ENCODE data around the gene CSMD2. TPM values are rescaled to one million over a fixed set of nuclear protein-coding genes. Genes with fewer than 3 reads are reported as not detected.

CSMD2 gene
- total RNA-seq, 1 donor from 2014 or later: 0.55 TPM

DNA sequence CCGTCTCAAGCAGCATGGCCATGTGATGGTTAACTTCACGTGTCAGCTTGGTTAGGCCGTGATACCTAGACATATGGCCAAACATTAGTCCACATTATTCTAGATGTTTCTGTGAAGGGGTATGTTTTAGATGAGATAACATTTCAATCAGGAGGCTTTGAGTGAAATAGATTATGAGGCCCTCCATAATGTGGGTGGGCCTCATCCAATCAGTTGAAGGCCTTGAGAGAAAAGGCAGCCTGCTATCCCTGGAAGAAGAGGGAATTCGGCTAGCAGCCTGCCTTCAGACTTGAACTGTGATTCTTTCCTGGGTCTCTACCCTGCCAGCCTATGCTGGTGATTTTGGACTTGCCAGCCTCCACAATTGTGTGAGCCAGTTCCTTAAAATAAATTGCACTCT, 602.5 kb downstream of the CSMD2 start:
- no peak for DNase-seq (ENCODE audit: low spot score)
- Mint-ChIP-seq H3K9me3 (ENCODE audit: low read depth) (peaks cover 6% of the 10 kb centered on the region), H3K27ac (ENCODE audit: unreplicated experiment) (no peak overlapping the region), H3K27me3 (ENCODE audit: low read depth) (peaks cover 16% of the 10 kb centered on the region), H3K4me3 (ENCODE audit: unreplicated experiment) (no peak overlapping the region), H3K4me1 (ENCODE audit: low read depth) (no peaks in the 10 kb centered on the region), H3K36me3 (ENCODE audit: low read depth) (no peaks in the 10 kb centered on the region)
- TF ChIP-seq, protein P1, sequence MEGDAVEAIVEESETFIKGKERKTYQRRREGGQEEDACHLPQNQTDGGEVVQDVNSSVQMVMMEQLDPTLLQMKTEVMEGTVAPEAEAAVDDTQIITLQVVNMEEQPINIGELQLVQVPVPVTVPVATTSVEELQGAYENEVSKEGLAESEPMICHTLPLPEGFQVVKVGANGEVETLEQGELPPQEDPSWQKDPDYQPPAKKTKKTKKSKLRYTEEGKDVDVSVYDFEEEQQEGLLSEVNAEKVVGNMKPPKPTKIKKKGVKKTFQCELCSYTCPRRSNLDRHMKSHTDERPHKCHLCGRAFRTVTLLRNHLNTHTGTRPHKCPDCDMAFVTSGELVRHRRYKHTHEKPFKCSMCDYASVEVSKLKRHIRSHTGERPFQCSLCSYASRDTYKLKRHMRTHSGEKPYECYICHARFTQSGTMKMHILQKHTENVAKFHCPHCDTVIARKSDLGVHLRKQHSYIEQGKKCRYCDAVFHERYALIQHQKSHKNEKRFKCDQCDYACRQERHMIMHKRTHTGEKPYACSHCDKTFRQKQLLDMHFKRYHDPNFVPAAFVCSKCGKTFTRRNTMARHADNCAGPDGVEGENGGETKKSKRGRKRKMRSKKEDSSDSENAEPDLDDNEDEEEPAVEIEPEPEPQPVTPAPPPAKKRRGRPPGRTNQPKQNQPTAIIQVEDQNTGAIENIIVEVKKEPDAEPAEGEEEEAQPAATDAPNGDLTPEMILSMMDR (IDR thresholded peaks at IDR 0.05): no peak

DNA sequence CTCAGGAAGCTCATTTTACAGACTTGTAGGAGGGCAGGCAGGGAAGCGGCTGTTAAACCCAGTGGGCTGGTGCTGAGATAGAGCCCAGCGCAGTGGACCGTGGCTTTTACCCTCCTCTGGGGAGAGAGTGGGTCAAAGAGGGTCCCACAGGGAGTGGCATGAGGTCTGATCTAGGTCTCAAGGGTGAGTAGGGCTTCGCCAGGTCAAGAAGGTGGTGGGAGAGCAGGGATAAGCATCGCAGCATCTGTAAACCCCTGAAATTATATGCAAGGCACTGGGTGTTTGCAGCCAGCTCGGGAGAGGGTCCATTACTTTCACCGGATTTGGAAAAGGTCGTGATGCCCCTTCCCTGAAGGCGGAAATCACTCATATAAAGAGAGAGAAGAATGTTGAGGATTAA, 603.5 kb downstream of the CSMD2 start:
- Mint-ChIP-seq H3K4me3 (ENCODE audit: unreplicated experiment) (no peak overlapping the region), H3K27ac (ENCODE audit: unreplicated experiment) (peak overlapping the region; percentile 6), H3K36me3 (ENCODE audit: low read depth) (no peaks in the 10 kb centered on the region), H3K27me3 (ENCODE audit: low read depth) (peaks cover 18% of the 10 kb centered on the region), H3K9me3 (ENCODE audit: low read depth) (peaks cover 6% of the 10 kb centered on the region), H3K4me1 (ENCODE audit: low read depth) (no peaks in the 10 kb centered on the region)
- DNase-seq (ENCODE audit: low spot score): no peak
- TF ChIP-seq, protein P1 (IDR thresholded peaks at IDR 0.05): no peak

DNA sequence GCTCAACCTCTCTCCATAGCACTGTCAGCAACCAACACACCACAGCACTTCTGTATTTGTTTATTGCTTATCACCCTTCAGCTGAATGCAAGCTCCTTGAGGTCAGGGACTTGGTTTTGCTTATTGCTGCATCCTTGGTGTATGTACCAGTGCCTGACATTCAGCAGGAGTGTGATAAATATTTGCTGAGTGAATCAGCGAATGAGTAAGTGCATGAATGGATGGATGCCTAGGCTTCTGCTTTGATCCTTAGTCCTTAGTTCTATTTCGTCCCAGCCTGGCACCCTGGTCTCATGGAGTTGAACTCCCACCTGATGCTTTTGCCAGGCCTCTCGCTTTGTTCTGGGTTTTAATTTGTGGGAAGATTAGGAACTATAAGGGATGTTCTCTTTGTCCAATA, 604.4 kb downstream of the CSMD2 start:
- Mint-ChIP-seq H3K9me3 (ENCODE audit: low read depth) (peaks cover 4% of the 10 kb centered on the region), H3K36me3 (ENCODE audit: low read depth) (no peaks in the 10 kb centered on the region), H3K27ac (ENCODE audit: unreplicated experiment) (no peak overlapping the region), H3K4me3 (ENCODE audit: unreplicated experiment) (no peak overlapping the region), H3K27me3 (ENCODE audit: low read depth) (peaks cover 17% of the 10 kb centered on the region), H3K4me1 (ENCODE audit: low read depth) (no peaks in the 10 kb centered on the region)
- TF ChIP-seq, protein P1 (IDR thresholded peaks at IDR 0.05): no peak
- DNase-seq (ENCODE audit: low spot score): no peak

DNA sequence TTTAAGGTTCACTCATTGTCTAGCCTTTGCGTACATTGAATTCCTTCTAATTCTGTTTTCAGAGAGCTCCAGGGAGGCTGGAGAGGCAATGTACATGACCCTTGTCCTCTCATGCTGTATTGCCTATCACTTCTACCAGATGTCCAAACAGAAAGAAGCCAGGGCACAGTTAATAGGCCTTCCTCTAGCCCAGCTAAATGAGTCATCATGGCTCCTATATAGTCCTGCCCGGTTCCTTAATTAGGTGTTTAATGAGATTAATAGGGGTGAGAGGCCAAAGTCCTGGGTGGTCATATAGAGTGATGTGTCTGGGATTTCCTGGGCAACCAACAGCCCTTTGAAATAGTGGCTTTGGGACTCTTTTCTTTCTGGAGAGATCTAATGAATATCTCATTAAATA, 616.3 kb downstream of the CSMD2 start:
- Mint-ChIP-seq H3K27me3 (ENCODE audit: low read depth) (peaks cover 3% of the 10 kb centered on the region), H3K4me3 (ENCODE audit: unreplicated experiment) (no peak overlapping the region), H3K36me3 (ENCODE audit: low read depth) (no peaks in the 10 kb centered on the region), H3K4me1 (ENCODE audit: low read depth) (no peaks in the 10 kb centered on the region), H3K27ac (ENCODE audit: unreplicated experiment) (no peak overlapping the region), H3K9me3 (ENCODE audit: low read depth) (peaks cover 25% of the 10 kb centered on the region)
- TF ChIP-seq, protein P1 (IDR thresholded peaks at IDR 0.05): no peak
- no peak for DNase-seq (ENCODE audit: low spot score)

DNA sequence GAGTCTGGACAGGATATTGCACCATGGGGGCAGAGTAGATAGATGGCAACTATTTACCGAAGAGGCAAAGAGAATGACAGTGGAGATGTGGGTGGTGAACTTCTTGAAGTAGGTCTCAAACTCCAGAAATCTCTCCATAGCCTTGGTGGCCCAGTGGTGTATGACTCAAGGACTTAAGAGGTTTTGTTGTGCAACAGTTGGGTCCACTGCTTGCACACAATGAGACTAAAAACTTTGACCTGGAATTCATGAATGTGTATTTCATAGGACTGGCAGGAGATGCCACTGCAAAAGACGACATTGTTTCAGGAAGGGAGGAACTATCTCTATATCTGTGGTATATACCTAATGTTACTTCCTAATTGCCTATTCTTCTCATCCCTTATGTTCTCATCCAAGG, 616.7 kb downstream of the CSMD2 start:
- Mint-ChIP-seq H3K9me3 (ENCODE audit: low read depth) (peaks cover 25% of the 10 kb centered on the region), H3K36me3 (ENCODE audit: low read depth) (no peaks in the 10 kb centered on the region), H3K4me1 (ENCODE audit: low read depth) (no peaks in the 10 kb centered on the region), H3K4me3 (ENCODE audit: unreplicated experiment) (no peak overlapping the region), H3K27ac (ENCODE audit: unreplicated experiment) (no peak overlapping the region), H3K27me3 (ENCODE audit: low read depth) (peaks cover 3% of the 10 kb centered on the region)
- DNase-seq (ENCODE audit: low spot score): no peak
- TF ChIP-seq, protein P1 (IDR thresholded peaks at IDR 0.05): no peak
